Measurements from ENCODE around the gene CHST15. TPM values are rescaled to one million over a fixed set of nuclear protein-coding genes. Genes with fewer than 3 reads are reported as not detected.
"Not testable (repeated sequence)": the region's sequence is repeated elsewhere in the genome, so short reads cannot be mapped to it uniquely, and the experiment has no call there.

Gene CHST15
- total RNA-seq, 4 donors from 2014 or later, result 35.7 to 69.5 (median 51.1) TPM

GRCh38 chr10:124100124-124100523 lies 6.7 kb upstream of the CHST15 start:
- ATAC-seq (ENCODE audit: low FRiP score) (no peak), DNase-seq (ENCODE audit: low spot score) (no peak)
- TF ChIP-seq CTCF (IDR thresholded peaks at IDR 0.05), result no peak

- no peak for DNase-seq (ENCODE audit: low spot score)
- no peak for ATAC-seq (ENCODE audit: low FRiP score)
- TF ChIP-seq CTCF (IDR thresholded peaks at IDR 0.05), result no peak
Observed at GRCh38 chr10:124099604-124100003, 6.2 kb upstream of the CHST15 start.

GRCh38 chr10:124098575-124098974 lies 5.2 kb upstream of the CHST15 start:
- DNase-seq (ENCODE audit: low spot score), result no peak

GRCh38 chr10:124097883-124098282 lies 4.5 kb upstream of the CHST15 start:
- ATAC-seq (ENCODE audit: low FRiP score), result no peak
- no peak for DNase-seq (ENCODE audit: low spot score)
- TF ChIP-seq CTCF (IDR thresholded peaks at IDR 0.05), result no peak

More at GRCh38 chr10:124098575-124098974, 5.2 kb upstream of the CHST15 start:
- no peak for TF ChIP-seq CTCF (IDR thresholded peaks at IDR 0.05)
- no peak for ATAC-seq (ENCODE audit: low FRiP score)

GRCh38 chr10:124096494-124096893 lies 3.1 kb upstream of the CHST15 start:
- no peak for ATAC-seq (ENCODE audit: low FRiP score)
- DNase-seq (ENCODE audit: low spot score), result no peak
- no peak for TF ChIP-seq CTCF (IDR thresholded peaks at IDR 0.05)

- not testable (repeated sequence) for ATAC-seq (ENCODE audit: low FRiP score); DNase-seq (ENCODE audit: low spot score)
Observed at GRCh38 chr10:124095801-124096200, 2.4 kb upstream of the CHST15 start.

GRCh38 chr10:124095096-124095495 lies 1.7 kb upstream of the CHST15 start:
- DNase-seq (ENCODE audit: low spot score) (no peak), ATAC-seq (ENCODE audit: low FRiP score) (no peak)

More at GRCh38 chr10:124095096-124095495, 1.7 kb upstream of the CHST15 start:
- no peak for TF ChIP-seq CTCF (IDR thresholded peaks at IDR 0.05)
